Kidney epithelial cell (primary cell): ENCODE measurements around the gene DIP2C. TPM values are rescaled to one million over a fixed set of nuclear protein-coding genes. Genes with fewer than 3 reads are reported as not detected.

Experiments used
- DNase-seq: peaks from one replicate; pipeline ENCODE4 v3.0.0-alpha.2; 2010; ENCODE audit warnings: low read depth
- H3K27me3 ChIP-seq: 2 replicates; pipeline ENCODE4 v1.6.0; 2011; ENCODE audit warnings: low read length; ENCODE audit not compliant: control insufficient read depth, insufficient read depth
- H3K36me3 ChIP-seq: 2 replicates; pipeline ENCODE4 v1.5.1; 2011; ENCODE audit warnings: low read length; ENCODE audit not compliant: control insufficient read depth, insufficient read depth
- H3K4me3 ChIP-seq: 2 replicates; pipeline ENCODE4 v1.5.1; 2011; ENCODE audit warnings: low read depth, mild to moderate bottlenecking, control low read depth, low read length
- total RNA-seq: library from RNA; depleted of rRNA; stranded (reverse); fragments of >200 nt; gene quantifications from 2 replicates; pipeline ENCODE4 v1.2.3, GENCODE V29; 2015
- TF ChIP-seq, protein P1 (sequence below): IDR thresholded peaks from 2 replicates; pipeline ENCODE4 v1.5.1; 2011; ENCODE audit warnings: mild to moderate bottlenecking, moderate library complexity, low read length, control low read depth, inconsistent platforms; ENCODE audit not compliant: insufficient read depth, poor library complexity, severe bottlenecking

DIP2C gene
- total RNA-seq, 1 donor from 2014 or later, result 19.2 TPM

DNA sequence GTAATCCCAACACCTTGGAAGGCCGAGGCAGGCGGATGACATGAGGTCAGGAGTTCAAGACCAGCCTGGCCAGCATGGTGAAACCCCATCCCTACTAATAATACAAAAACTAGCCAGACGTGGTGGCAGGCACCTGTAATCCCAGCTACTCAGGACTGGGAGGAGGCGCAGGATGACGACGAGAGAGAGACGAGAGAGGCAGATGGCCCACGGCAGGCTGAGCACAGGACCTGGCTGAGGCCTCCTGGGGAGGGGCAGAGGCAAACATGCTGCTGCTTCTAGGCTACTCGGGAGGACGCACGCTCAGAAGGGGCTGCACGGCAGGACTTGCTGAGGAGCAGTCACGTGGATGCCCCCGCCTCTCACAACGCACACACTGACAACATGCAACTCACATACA, 22.4 kb downstream of the DIP2C start:
- H3K27me3 ChIP-seq, result no peaks in the 10 kb centered on the region
- TF ChIP-seq, protein P1, sequence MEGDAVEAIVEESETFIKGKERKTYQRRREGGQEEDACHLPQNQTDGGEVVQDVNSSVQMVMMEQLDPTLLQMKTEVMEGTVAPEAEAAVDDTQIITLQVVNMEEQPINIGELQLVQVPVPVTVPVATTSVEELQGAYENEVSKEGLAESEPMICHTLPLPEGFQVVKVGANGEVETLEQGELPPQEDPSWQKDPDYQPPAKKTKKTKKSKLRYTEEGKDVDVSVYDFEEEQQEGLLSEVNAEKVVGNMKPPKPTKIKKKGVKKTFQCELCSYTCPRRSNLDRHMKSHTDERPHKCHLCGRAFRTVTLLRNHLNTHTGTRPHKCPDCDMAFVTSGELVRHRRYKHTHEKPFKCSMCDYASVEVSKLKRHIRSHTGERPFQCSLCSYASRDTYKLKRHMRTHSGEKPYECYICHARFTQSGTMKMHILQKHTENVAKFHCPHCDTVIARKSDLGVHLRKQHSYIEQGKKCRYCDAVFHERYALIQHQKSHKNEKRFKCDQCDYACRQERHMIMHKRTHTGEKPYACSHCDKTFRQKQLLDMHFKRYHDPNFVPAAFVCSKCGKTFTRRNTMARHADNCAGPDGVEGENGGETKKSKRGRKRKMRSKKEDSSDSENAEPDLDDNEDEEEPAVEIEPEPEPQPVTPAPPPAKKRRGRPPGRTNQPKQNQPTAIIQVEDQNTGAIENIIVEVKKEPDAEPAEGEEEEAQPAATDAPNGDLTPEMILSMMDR, result no peak
- no peak for DNase-seq
- H3K4me3 ChIP-seq, result no peak overlapping the region
- H3K36me3 ChIP-seq, result no peaks in the 10 kb centered on the region

DNA sequence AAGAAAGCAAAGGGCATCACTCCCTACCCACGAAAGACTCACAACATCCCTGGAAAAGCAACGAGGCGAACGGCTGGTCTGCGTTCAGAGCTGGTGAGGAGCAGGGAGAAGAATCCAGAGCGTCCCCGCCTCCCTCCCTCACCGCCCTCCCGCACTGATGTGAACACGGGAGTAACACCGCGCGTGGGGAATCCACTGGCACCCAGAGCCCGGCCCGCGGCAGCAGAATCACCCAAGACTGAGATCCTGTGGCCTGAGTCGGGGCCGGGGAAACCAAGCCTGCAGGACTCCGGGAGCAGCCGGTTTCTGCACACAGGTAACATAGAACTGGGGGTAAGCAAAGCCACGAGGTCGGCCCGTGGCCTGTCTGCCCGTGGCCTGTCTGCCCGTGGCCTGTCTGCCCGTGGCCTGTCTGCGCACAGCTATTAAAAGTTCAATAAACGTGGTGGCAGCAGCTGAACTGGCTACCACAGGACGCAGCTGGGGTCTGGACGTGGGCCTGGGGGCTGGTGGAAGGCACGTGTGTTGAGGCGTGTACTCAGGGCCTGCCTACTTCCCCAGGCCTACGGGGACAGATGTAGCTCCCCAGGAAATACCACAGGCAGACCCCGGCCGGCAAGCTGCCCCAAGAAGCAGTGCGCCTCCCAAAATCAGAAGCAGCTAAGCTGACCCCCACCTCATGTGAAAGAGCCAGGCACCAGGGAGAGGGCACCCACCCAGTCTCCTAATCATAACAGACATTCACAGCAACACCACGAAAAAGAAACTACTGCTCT, 23.0 kb downstream of the DIP2C start:
- Histone ChIP-seq H3K4me3 (no peak overlapping the region), H3K36me3 (no peaks in the 10 kb centered on the region), H3K27me3 (no peaks in the 10 kb centered on the region)
- no peak for DNase-seq
- TF ChIP-seq, protein P1, result no peak

DNA sequence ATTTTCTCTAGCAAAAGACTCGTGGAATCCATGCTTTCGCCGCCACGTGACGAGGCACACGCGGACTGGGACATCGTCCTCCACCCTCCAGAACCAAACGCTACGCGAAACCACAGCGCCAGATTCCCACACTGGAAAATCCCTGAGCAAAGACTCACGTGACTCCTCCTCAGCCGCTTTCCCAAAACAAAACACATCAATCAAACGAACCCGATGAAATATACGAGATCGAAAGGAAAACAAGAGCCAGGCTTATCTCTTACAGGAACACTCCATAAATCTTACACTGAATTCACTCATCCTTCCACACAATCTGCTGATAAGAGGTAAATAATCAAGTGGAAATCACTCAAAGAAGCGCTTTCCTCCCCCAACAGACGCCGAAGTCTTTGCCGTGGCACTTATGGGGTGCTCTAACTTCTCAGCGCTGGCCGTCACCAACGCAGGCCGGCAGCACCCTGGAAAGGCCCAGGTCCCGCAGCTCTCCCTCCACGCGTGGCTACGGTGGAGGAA, 23.8 kb downstream of the DIP2C start:
- TF ChIP-seq, protein P1, result no peak
- Histone ChIP-seq H3K4me3 (no peak overlapping the region), H3K27me3 (no peaks in the 10 kb centered on the region), H3K36me3 (no peaks in the 10 kb centered on the region)
- no peak for DNase-seq

DNA sequence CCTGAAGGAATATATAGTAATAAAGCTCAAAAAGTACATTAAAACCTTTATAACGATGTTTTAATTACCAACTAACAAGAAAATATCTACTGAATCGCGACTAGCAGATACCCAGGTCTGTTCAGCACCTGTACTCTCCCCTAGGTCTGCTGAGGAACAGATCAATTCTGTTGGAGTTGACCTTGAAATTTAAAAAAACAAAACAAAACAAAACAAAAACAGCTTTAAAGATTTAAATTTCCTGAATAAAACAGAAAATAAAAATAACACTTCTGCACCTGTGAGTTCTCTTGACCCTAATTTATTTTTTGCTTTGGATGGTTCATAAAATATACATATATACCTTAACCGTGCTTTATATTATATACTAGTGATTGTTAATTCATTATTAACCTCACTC, 24.6 kb downstream of the DIP2C start:
- Histone ChIP-seq H3K4me3 (no peak overlapping the region), H3K36me3 (no peaks in the 10 kb centered on the region), H3K27me3 (no peaks in the 10 kb centered on the region)
- no peak for DNase-seq
- TF ChIP-seq, protein P1, result no peak

DNA sequence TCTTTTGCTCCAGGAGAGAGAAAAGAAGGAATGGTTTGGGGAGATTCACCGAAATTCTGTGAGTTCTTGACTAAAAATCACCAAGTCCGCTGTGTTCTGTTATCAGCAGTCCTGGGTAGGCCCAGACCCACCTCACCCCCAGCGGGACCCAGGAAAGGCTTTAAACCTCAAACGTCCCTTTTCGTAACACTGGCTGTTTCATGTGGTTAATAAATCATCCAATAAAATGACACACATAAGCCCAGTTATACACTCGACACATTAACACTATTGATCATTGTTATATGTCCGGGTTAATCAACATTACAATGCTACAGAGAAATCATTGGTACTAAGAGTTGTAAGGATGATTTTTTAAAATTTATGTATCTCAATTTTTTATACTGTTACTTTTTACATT, 25.2 kb downstream of the DIP2C start:
- no peak overlapping the region for H3K4me3 ChIP-seq
- TF ChIP-seq, protein P1, result no peak
- no peaks in the 10 kb centered on the region for H3K27me3 ChIP-seq
- H3K36me3 ChIP-seq, result no peaks in the 10 kb centered on the region
- no peak for DNase-seq

DNA sequence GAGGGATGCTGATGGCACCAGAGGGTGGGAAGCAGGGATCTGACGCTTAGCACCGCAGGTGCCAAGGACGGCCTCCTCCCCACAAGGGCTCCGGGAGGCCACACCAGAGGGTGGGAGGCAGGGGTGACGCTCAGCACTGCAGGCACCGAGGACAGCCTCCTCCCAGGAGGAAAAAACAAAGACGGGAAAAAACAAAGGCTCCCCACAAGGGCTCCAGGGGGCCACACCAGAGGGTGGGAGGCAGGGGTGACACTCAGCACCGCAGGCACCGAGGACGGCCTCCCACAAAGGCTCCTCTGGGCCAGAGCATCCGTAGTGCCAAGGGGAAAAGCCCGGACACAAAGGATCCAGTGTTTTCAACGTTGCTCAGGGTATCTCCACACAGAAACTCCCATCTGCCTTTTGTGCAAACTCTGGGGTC, 25.6 kb downstream of the DIP2C start:
- TF ChIP-seq, protein P1, result no peak
- Histone ChIP-seq H3K4me3 (no peak overlapping the region), H3K27me3 (no peaks in the 10 kb centered on the region), H3K36me3 (no peaks in the 10 kb centered on the region)
- no peak for DNase-seq
